ENCODE results near the gene JAG1. TPM values are rescaled to one million over a fixed set of nuclear protein-coding genes. Genes with fewer than 3 reads are reported as not detected.

Gene JAG1
- total RNA-seq, 4 donors from 2014 or later: 133 to 367 (median 191) TPM

- H3K4me3 ChIP-seq: no peak overlapping the region
- no peaks in the 10 kb centered on the region for H3K27me3 ChIP-seq
- no peaks in the 10 kb centered on the region for H3K9me3 ChIP-seq
- peaks cover 10% of the 10 kb centered on the region for H3K4me1 ChIP-seq
- 72% methylated on average over 2 of the region's 2 CpGs for WGBS
- no peak overlapping the region for H3K27ac ChIP-seq
- H3K36me3 ChIP-seq: no peaks in the 10 kb centered on the region
- TF ChIP-seq POLR2A (IDR thresholded peaks at IDR 0.05) (no peak), CTCF (IDR thresholded peaks at IDR 0.05) (no peak), EP300 (IDR thresholded peaks at IDR 0.05) (no peak), POLR2AphosphoS5 (IDR thresholded peaks at IDR 0.05) (no peak)
- no peak for DNase-seq (ENCODE audit: low spot score in 2 of 2)
Measured at GRCh38 chr20:10719740-10720385, 46.1 kb upstream of the JAG1 start.

- H3K36me3 ChIP-seq: no peaks in the 10 kb centered on the region
- peaks cover 14% of the 10 kb centered on the region for H3K4me1 ChIP-seq
- H3K4me3 ChIP-seq: no peak overlapping the region
- H3K9me3 ChIP-seq: no peaks in the 10 kb centered on the region
- no peak overlapping the region for H3K27ac ChIP-seq
- DNase-seq (ENCODE audit: low spot score in 2 of 2): no peak
- 91% methylated on average over 3 of the region's 3 CpGs for WGBS
- no peaks in the 10 kb centered on the region for H3K27me3 ChIP-seq
- TF ChIP-seq POLR2A (IDR thresholded peaks at IDR 0.05) (no peak), EP300 (IDR thresholded peaks at IDR 0.05) (no peak), POLR2AphosphoS5 (IDR thresholded peaks at IDR 0.05) (no peak), CTCF (IDR thresholded peaks at IDR 0.05) (no peak)
Measured at GRCh38 chr20:10718661-10719060, 44.9 kb upstream of the JAG1 start.

- Histone ChIP-seq H3K27ac (no peak overlapping the region), H3K9me3 (no peaks in the 10 kb centered on the region), H3K4me3 (no peak overlapping the region), H3K36me3 (no peaks in the 10 kb centered on the region), H3K4me1 (peaks cover 17% of the 10 kb centered on the region), H3K27me3 (no peaks in the 10 kb centered on the region)
- DNase-seq (ENCODE audit: low spot score in 2 of 2): no peak
- no peak for TF ChIP-seq CTCF (IDR thresholded peaks at IDR 0.05)
- no peak for TF ChIP-seq EP300 (IDR thresholded peaks at IDR 0.05)
- no peak for TF ChIP-seq POLR2AphosphoS5 (IDR thresholded peaks at IDR 0.05)
- no peak for TF ChIP-seq POLR2A (IDR thresholded peaks at IDR 0.05)
Measured at GRCh38 chr20:10716855-10717254, 43.1 kb upstream of the JAG1 start.

- Histone ChIP-seq H3K36me3 (no peaks in the 10 kb centered on the region), H3K9me3 (no peaks in the 10 kb centered on the region), H3K4me1 (peaks cover 12% of the 10 kb centered on the region), H3K27me3 (no peaks in the 10 kb centered on the region), H3K27ac (no peak overlapping the region), H3K4me3 (no peak overlapping the region)
- TF ChIP-seq CTCF (IDR thresholded peaks at IDR 0.05): no peak
- TF ChIP-seq POLR2A (IDR thresholded peaks at IDR 0.05): no peak
- WGBS: 37% methylated on average over 2 of the region's 2 CpGs
- no peak for DNase-seq (ENCODE audit: low spot score in 2 of 2)
Measured at GRCh38 chr20:10715035-10715434, 41.2 kb upstream of the JAG1 start.

- no peak overlapping the region for H3K27ac ChIP-seq
- H3K4me3 ChIP-seq: no peak overlapping the region
- H3K4me1 ChIP-seq: peaks cover 12% of the 10 kb centered on the region
- no peaks in the 10 kb centered on the region for H3K36me3 ChIP-seq
- TF ChIP-seq POLR2A (IDR thresholded peaks at IDR 0.05): no peak
- TF ChIP-seq CTCF (IDR thresholded peaks at IDR 0.05): no peak
- TF ChIP-seq EP300 (IDR thresholded peaks at IDR 0.05): no peak
- no peak for TF ChIP-seq POLR2AphosphoS5 (IDR thresholded peaks at IDR 0.05)
- DNase-seq (ENCODE audit: low spot score in 2 of 2): no peak
- no peaks in the 10 kb centered on the region for H3K27me3 ChIP-seq
- H3K9me3 ChIP-seq: no peaks in the 10 kb centered on the region
Measured at GRCh38 chr20:10714236-10714975, 40.6 kb upstream of the JAG1 start.

Measured in suprapubic skin (tissue), 4 donors.